DMS53 (cell line): ENCODE measurements around the gene PDPK1.
"Not testable (repeated sequence)": the region's sequence is repeated elsewhere in the genome, so short reads cannot be mapped to it uniquely, and the experiment has no call there.

ENCODE experiments used
- DNase-seq: peaks from one replicate; lab custom pipeline; 2025; lab: John Stamatoyannopoulos, UW

PDPK1 gene

DNA sequence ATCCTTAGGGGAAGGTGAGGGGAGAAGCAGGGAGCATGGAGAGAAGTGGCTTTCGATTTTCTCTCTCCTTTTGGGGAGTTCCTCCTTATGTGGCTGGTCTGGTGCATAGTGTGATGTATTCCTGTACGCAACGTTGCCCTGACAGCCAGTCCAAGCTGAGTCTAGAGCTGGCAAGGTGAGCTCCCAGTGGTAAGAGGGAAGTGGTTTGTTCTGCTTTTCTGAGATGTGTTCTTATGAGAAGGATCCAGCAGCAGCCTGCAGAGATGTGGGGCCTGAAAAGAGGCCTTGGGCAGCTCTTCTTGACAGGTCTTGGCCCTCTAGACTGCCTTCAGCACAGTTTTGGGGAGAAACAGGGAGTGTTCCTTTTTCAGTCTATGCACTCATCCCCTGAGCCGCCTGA lies 3.1 kb downstream of the PDPK1 start:
- DNase-seq, result not testable (repeated sequence)

DNA sequence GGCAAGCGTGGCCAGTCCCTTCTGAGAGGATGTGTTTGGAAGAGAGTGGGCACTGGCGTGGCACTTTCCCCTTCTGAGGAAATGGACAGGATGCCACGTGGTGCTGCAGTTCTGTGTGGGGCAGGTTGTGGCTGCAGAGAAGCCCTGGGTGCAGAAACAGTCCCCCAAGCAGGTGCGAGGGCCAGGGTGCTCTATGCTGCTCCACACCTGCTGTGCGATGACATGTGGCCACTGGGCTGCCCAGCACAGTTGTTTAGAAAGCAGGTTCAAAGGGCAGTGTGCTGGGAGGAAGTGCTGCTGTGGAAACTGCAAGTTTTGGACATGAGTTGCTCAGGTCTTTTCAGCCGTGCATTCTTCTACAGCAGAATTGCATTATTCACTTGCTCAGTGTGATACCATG lies 3.6 kb downstream of the PDPK1 start:
- DNase-seq, result peak; percentile 54

DNA sequence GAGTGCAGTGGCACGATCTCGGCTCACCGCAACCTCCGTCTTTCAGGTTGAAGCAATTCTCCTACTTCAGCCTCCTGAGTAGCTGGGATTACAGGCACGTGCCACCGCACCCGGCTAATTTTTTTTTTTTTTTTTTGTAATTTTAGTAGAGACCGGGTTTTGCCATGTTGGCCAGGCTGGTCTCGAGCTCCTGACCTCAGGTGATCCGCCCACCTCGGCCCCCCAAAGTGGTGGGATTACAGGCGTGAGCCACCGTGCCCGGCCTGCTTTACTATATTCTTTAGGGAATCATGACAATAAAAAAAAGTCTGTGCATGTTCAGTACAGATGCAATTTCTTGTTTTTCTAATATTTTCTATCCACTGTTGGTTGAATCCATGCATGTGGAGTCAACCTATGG lies 6.0 kb downstream of the PDPK1 start:
- not testable (repeated sequence) for DNase-seq

DNA sequence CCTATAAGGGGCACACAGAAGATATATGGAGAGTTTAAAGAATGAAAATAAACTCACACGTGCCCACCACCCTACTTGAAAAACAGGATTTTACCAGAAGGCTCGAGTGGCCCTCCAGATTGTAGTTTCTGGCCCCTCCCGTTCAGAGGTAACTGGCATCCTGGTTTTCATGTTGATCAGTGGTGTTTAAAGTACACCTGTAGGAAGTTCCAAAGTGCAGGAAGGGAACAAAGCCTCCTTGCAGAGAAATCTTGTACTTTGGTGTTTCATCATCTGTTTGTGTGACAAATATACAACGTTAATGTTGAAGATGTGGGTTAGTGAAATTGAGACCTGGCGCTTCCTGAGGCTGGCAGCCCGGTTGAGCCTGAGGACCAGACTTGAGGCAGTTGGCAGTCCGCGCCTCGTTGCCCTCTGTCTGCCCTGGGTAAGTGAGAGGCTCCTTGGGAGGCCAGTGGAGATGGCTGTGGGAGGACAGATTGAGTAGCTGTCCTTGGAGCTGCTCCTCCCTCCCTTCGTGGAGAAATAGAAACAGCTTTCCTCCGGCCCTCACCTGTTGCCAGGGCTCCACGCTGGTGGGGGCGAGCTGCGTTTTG lies 12.6 kb downstream of the PDPK1 start:
- not testable (repeated sequence) for DNase-seq

DNA sequence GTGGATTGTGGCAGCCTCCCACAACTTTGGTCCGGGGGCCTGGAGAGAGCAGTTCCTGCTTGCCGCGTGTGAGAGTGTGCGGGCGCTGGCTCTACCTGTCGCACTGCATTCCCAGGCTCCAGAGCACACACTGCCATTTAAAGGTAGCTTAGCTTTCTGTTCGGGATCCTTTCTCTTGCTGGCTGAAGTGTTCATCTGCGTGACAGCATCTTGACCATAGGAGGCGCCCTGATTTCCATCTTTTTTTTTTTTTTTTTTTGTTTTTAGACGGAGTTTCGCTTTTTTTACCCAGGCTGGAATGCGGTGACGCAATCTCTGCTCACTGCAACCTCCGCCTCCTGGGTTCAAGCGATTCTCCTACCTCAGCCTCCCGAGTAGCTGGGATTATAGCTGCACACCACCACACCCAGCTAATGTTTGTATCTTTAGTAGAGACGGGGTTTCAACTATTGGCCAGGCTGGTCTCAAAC lies 13.6 kb downstream of the PDPK1 start:
- DNase-seq, result not testable (repeated sequence)

DNA sequence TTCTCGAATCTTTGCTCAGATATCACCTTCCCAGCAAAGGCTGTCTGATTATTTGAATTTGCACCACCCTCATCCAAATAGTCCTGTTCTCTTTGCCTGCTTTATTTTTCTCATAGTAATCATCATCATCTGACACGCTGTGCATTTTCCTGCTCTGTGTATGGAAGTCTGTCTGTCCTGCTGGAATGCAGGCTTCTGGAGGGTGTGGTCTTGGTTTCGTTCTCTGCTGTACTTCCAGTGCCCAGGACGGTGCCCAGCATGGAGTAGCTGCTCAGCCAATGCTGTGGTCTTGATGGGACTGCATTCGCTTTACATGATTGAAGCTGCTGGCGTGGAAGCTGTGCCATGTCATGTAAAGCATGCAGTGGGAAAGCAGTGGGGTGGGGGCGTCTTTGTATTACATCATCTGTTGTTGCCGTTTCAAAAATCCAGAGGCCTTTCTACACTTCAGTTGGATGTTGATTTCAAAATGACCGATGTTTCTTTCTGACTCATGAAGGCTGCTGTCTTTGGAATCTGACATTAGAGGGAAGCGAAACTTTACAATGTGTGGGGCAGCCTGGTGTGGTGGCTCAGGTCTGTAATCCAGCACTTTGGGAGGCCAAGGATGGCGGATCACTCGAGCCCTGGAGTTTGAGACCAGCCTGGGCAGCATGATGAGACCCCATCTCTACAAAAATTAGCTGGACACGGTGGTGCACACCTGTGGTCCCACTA lies 17.0 kb downstream of the PDPK1 start:
- DNase-seq, result not testable (repeated sequence)

DNA sequence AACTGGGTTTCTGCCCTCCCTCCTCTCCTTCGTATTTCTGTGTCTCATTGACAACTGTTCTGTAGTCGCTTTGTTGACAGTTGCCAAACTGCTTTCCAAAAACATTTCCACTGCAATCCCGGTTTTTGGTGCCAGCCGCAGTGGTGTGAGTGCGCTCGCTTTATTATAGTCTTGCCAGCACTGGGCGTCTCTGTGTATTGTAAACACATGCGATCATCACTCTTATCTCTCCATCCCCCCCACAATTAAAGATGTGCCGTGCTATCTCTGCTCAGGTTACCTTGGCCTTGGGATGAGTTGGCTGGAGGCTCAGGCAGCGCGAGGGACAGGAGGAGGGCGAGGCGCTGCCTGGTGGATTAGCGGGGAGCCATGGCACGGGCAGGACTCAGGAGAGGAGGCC lies 19.3 kb downstream of the PDPK1 start:
- not testable (repeated sequence) for DNase-seq

DNA sequence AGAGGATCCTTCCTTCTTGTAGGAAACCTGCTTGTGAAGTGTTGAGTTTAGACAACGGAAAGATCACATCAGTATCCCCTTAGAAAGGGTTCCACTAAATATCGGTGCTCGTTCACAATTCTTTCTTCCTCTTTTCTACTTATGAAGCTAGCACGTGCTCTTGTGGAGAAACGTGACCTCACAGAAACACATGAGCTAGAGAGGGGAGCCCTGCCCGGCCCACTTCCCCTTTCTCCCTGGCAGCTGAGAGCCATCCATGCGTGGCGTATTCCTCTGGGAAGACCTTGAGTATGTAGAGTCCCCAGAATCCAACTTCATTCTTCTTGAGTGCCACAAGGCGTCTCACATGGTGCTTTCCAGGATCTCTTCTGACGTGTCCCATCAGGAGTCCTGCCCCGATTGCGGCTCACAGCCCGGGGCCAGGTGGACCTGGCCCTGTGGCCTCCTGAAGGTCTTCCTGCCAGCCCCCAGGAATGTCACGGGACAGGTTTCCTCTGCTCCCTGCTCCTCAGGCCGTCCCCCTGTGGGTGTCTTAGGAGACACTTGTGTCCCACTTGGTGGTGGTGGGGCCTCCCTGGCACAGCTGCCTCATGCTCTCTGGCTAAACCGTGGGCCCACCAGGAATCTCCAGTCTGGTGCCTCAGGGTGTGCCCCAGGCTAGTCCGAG lies 22.4 kb downstream of the PDPK1 start:
- not testable (repeated sequence) for DNase-seq

DNA sequence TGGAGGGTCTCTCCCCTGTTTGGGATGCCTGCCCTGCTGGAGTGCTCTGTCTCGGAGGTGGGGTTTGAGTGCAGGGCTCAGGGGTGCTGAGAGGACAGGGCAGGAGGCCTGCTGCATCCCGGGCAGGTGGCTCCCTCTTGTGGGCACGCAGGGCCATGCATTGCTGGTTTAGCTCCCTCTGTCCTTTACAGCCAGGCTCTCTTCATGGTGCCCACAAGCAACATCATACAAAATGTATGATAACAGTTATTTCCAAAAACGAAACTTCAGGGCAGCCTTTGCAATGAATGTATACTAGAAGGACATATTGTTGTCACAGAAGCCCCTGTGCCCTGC lies 22.9 kb downstream of the PDPK1 start:
- not testable (repeated sequence) for DNase-seq

DNA sequence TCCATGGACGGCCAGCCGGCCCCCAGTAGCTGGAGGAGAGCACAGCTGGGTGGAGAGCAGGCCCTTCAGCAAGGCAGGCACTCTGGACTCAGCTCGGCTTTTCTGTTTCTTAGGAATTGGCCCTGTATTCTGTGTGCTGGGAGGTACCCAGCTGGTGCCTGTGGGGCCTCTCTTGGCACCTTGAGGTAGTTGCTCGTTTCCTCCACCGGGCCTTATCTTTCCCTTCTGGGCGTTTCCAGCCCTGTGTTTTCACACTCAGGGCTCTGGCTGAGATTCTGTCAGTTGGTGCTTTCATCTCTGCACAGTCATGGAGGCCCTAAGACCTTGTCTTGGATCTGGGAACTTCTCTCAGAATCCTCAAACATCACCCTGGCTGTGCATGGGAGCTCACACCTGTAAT lies 29.7 kb downstream of the PDPK1 start:
- not testable (repeated sequence) for DNase-seq

DNA sequence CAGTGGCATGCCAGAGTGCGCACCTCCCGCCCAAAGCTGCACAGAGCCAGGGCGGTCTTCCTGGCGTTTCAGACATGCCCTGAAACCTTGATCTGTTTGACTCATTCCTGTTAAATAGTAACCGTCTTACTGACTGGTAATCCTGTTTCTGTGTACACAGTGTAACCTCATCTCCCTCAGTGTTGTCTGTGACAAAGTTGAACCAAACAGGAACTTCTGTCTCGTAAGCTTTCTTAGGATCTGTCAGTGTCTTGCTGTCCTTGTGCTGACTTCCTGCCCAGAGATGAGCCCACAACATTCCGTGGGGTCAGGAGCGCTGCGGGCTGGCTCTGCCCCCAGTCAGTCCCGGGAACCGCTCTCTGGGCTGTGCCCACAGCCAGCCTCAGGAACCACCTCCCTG lies 30.8 kb downstream of the PDPK1 start:
- DNase-seq, result not testable (repeated sequence)

DNA sequence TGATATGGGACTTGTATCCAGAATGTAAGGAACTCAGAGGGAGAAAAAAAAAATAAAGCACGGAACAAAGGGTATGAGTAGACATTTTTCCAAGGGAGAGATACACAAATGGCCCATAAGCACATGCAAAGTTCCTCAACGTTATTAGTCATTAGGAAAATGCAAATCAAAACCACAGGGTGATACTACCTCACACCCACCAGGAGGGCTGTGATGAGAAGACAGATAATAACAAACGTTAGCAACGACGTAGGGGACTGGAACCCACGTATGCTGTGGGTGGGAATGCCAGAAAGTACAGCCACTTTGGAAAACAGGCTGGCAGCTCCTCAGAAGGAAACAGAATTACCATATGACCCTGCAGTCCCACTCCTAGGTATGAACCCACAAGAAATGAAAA lies 34.9 kb downstream of the PDPK1 start:
- DNase-seq, result not testable (repeated sequence)

DNA sequence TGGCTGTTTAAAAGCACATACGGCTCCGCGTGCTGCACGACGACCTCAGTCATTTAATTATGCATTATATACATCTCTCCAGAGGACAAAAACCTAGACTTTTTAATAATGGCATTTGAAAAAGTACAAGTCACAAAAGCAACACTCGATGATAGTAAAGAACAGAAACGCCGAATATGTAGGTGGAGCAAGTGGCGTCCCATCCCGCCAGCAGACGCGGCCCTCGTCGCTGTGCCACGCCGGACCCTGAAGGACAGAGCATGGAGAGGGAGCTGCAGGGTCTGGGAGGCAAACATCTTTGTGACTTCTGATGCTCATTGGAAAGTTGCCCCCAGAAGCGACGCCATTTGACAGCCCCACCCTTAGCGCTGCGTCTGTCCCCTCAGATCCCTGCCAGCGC lies 38.0 kb downstream of the PDPK1 start:
- not testable (repeated sequence) for DNase-seq

DNA sequence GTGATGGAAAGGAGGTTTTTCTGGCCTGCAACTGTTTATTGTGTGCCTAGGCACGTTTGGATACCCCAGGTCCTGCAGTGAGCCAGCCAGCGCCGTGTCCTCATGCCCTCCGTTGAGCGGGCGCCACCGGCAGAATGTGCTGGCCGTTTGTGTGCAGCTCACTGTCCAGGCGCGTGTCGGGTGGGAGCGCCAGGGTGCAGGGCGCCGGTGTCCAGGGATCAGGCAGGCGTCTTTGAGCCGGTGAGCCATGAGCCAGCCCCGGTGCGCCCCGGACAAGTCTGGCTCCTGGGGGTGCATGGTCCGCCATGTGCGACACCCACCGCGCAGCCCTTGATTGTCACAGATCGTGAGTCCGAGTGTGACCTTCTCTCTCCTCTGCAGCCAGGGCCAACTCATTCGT lies 39.2 kb downstream of the PDPK1 start:
- not testable (repeated sequence) for DNase-seq

DNA sequence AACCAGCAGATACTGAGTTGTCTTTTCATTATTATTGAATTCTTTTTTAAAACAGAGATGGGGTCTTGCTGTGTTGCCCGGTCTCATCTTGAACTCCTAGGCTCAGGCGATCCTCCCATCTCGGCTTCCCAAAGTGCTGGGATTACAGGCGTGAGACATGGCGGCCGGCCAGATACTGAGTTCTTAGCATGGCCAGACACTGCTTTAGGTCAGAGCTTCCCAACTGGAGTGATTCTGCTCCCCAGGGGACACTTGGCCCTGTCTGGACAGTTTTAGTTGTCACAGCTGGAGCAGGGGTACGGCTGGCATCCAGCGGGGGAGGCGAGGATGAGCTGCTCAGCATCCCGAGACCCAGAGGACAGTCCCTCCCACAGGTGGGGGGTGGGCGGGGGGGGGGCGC lies 41.1 kb downstream of the PDPK1 start:
- not testable (repeated sequence) for DNase-seq

DNA sequence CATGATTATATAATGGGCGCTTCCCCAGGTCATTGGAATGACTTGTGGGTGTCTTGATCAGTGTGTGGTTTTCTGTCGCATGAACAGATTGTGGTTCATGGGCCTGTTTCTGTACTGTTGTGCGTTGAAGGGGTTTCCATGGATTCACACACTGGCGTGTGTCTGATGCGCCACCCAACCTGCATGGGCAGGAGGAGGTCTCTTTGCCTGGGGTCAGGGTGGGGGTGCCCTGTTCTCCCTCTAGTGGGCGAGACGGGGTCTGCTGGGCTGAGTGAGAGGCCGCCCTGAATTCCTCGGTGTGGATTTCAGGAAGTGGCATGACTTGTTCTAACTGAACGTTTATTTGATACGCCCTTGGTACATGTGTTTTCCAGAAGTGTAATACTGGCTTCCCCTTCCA lies 42.3 kb downstream of the PDPK1 start:
- DNase-seq, result not testable (repeated sequence)

DNA sequence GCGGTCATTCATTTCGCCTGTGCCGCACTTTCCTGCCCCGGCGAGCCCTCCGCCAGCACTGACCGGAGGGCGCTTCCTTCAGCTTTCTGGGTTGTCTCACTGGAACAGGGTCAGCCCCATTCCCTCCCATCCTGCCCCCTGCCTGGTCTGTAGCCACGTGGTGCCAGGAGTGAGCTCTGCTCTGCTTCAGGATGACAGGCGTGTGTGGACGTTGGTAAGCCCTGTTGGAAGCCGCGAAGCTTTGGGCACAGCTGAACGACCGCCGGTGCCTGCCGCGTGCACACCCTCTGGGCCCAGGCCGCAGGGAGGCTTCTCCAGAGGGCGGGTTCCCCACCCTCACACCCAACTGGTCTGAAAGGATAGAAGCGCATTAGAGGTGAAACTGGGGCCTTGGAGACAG lies 43.0 kb downstream of the PDPK1 start:
- not testable (repeated sequence) for DNase-seq

DNA sequence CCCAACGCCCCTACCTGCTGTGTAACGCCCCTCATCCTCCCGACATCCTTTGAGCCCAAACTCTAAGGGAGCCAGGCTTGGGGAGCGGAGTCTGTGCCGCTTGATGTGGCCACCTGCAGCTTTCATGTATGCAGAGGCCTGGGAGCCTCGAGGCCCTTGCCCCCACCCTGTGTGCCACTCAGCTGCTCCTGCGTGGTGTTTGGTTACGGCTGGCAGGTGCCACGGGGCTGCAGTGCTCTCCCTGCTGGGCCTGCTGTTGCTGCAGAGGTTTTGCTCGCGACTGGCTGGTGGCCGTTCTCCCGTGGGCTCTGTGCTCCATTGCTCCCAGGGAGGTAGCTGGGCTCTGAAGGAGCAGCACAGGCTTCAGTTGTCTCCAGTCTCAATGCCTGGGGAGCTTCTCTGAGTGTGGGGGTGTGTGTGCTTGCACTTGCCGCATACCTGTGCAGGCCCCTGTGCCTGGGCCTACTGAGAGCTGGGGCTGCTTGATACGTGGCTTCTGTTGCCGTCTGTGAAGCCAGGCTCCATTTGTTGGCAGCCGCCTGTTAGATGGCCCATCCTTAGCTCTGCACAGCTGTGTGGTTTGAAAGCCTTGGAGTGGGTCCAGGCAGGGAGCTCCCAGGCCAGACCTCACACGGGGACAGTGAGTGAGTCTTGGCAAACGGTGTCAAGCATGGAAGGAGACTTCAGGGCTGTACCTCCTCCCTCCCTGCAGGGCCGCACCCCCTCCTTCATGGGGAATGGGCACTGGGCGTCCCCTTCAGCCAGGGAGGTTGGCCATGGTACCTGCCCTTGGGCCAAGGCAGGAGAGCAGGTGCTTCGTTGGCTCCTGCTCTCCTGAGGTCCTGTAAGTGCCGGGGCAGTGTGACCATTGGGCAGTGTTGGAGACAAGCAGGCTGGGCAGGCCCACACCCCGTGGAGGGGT lies 47.2 kb downstream of the PDPK1 start:
- DNase-seq, result peak; percentile 10

DNA sequence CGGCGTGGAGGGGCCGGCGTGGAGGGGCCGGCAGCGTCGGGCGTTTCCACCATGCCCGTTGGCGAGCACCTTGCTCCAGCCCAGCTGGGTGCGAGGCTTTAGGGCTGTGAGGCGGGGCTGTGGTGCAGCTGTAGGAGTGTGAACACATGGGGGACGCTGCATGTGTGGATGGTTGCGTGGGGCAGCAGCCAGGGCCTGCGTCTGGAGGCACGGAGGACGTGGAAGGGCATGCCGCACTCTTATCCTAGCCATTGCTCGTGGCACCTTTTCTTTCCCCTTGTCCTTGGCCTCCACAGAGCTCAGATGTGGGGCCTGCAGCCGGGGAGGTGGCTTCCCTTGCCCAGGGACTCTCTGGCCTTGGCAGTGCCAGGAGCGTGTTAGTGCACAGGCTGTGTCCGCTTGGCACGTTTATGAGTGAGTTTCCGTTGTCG lies 47.8 kb downstream of the PDPK1 start:
- DNase-seq, result no peak

DNA sequence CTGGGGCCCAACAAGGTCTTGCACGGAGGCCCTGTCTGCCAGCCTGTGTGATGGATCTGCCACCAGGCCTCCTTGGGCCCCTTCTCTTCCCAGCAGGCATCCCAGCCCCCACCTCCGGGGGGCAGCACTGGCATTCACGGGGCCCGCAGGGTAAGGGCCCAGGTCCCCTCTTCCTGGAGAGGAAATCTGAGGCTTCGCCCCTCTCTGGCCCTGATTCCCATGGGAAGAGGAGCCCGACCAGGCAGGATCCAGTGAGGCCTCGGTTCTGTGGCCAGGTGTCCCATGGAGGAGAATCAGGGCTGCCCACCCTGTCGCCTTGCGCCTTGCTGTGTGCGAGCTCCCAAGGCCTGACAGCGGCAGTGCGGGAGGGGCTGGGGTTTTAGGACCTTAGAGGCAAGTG lies 48.4 kb downstream of the PDPK1 start:
- no peak for DNase-seq

DNA sequence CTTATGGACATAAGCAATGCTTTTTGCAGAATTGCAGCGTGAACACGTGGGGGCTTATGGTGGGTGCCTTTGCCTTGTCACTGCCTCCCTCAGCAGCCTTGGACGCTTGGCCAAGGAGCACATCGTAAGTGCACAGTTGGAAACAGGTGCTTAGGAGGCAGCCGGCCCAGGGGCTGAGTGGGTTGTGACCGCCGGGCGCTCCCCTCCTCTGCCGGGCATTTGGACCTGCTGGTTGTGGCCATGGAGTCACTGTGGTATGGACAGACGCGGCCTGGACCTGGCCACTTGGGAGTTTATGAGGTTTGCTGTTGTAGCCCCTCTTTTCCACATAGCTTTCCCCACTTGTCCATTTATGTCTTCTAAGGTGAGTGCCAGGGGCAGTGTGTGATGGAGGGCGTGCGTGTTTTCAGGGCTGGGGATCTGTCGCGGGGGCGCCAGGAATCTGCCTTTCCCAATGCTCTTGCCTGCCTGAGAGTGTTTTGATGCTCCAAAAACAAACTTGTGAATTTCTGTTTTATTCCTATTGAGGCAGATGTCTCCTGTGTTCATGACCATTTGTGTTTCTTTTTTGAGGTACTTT lies 49.2 kb downstream of the PDPK1 start:
- no peak for DNase-seq
